ENCODE data around the gene CCDC92B. TPM values are rescaled to one million over a fixed set of nuclear protein-coding genes. Genes with fewer than 3 reads are reported as not detected.
A peak's percentile ranks its signal among the peaks of the same experiment; 100 is the strongest.

The CCDC92B gene
- total RNA-seq, 1 experiment from 2014 or later = 15.2 TPM

- CTCF ChIA-PET = interaction anchor here (0.7 to 2.0 kb wide), 10 partner anchors 8 to 358 kb away, joined by 3 to 10 read pairs (median 4); partner anchors contain the start of gene CCDC92B
- peaks cover 7% of the 10 kb centered on the region for H3K27me3 Mint-ChIP-seq (ENCODE audit: low read depth)
- peak overlapping the region; percentile 76 for H3K4me3 Mint-ChIP-seq
- ATAC-seq (peak; percentile 21), DNase-seq (ENCODE audit: low spot score) (peak; percentile 49)
- POLR2A ChIA-PET = interaction anchor here (0.7 kb wide), 1 partner anchor 14 kb away, joined by 3 read pairs; no protein-coding TSS in a partner anchor
- H3K4me1 Mint-ChIP-seq = peaks cover 39% of the 10 kb centered on the region
- H3K36me3 Mint-ChIP-seq = no peaks in the 10 kb centered on the region
- no peaks in the 10 kb centered on the region for H3K9me3 Mint-ChIP-seq
- no peak overlapping the region; the same call in 1 of the 2 replicates for H3K27ac Mint-ChIP-seq
- TF ChIP-seq TEAD1 (CRISPR knock-in tag; IDR thresholded peaks at IDR 0.05) = peak; percentile 70; the same call in 1 of the 2 replicates
- TF ChIP-seq TEAD4 (CRISPR knock-in tag; IDR thresholded peaks at IDR 0.05) = peak; percentile 59; the same call in 1 of the 2 replicates
- no peak for TF ChIP-seq SP1 (CRISPR knock-in tag; conservative IDR thresholded peaks at IDR 0.05)
- peak; percentile 77 for TF ChIP-seq ESRRA (CRISPR knock-in tag; IDR thresholded peaks at IDR 0.05; ENCODE audit: borderline replicate concordance)
- no peak for TF ChIP-seq ZBTB43 (CRISPR knock-in tag; IDR thresholded peaks at IDR 0.05)
- TF ChIP-seq, protein P1, sequence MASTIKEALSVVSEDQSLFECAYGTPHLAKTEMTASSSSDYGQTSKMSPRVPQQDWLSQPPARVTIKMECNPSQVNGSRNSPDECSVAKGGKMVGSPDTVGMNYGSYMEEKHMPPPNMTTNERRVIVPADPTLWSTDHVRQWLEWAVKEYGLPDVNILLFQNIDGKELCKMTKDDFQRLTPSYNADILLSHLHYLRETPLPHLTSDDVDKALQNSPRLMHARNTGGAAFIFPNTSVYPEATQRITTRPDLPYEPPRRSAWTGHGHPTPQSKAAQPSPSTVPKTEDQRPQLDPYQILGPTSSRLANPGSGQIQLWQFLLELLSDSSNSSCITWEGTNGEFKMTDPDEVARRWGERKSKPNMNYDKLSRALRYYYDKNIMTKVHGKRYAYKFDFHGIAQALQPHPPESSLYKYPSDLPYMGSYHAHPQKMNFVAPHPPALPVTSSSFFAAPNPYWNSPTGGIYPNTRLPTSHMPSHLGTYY (CRISPR knock-in tag; IDR thresholded peaks at IDR 0.05) = no peak
- TF ChIP-seq NFE2L1 (CRISPR knock-in tag; IDR thresholded peaks at IDR 0.05) = no peak
- no peak for TF ChIP-seq GRHL2 (CRISPR knock-in tag; IDR thresholded peaks at IDR 0.05; ENCODE audit: insufficient replicate concordance, severe bottlenecking)
- no peak for TF ChIP-seq ZNF396 (CRISPR knock-in tag; IDR thresholded peaks at IDR 0.05; ENCODE audit: borderline replicate concordance)
- TF ChIP-seq GABPB1 (CRISPR knock-in tag; IDR thresholded peaks at IDR 0.05) = no peak; the same call in 1 of the 2 replicates
- no peak for TF ChIP-seq NFATC4 (CRISPR knock-in tag; IDR thresholded peaks at IDR 0.05)
- TF ChIP-seq ZNF423 (CRISPR knock-in tag; IDR thresholded peaks at IDR 0.05) = no peak
- TF ChIP-seq CTCF (IDR thresholded peaks at IDR 0.05) = no peak
- TF ChIP-seq JAZF1 (CRISPR knock-in tag; IDR thresholded peaks at IDR 0.05) = no peak
- TF ChIP-seq FOXP1 (CRISPR knock-in tag; IDR thresholded peaks at IDR 0.05; ENCODE audit: borderline replicate concordance) = peak; percentile 70
- no peak for TF ChIP-seq ZNF138 (CRISPR knock-in tag; conservative IDR thresholded peaks at IDR 0.05)
- no peak for TF ChIP-seq ZNF263 (CRISPR knock-in tag; IDR thresholded peaks at IDR 0.05; ENCODE audit: low read depth)
- TF ChIP-seq, protein P2, sequence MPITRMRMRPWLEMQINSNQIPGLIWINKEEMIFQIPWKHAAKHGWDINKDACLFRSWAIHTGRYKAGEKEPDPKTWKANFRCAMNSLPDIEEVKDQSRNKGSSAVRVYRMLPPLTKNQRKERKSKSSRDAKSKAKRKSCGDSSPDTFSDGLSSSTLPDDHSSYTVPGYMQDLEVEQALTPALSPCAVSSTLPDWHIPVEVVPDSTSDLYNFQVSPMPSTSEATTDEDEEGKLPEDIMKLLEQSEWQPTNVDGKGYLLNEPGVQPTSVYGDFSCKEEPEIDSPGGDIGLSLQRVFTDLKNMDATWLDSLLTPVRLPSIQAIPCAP (CRISPR knock-in tag; IDR thresholded peaks at IDR 0.05) = peak; percentile 82
- TF ChIP-seq, protein P3, sequence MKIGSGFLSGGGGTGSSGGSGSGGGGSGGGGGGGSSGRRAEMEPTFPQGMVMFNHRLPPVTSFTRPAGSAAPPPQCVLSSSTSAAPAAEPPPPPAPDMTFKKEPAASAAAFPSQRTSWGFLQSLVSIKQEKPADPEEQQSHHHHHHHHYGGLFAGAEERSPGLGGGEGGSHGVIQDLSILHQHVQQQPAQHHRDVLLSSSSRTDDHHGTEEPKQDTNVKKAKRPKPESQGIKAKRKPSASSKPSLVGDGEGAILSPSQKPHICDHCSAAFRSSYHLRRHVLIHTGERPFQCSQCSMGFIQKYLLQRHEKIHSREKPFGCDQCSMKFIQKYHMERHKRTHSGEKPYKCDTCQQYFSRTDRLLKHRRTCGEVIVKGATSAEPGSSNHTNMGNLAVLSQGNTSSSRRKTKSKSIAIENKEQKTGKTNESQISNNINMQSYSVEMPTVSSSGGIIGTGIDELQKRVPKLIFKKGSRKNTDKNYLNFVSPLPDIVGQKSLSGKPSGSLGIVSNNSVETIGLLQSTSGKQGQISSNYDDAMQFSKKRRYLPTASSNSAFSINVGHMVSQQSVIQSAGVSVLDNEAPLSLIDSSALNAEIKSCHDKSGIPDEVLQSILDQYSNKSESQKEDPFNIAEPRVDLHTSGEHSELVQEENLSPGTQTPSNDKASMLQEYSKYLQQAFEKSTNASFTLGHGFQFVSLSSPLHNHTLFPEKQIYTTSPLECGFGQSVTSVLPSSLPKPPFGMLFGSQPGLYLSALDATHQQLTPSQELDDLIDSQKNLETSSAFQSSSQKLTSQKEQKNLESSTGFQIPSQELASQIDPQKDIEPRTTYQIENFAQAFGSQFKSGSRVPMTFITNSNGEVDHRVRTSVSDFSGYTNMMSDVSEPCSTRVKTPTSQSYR (CRISPR knock-in tag; IDR thresholded peaks at IDR 0.05) = peak; percentile 76; the same call in 1 of the 2 replicates
- TF ChIP-seq RORB (CRISPR knock-in tag; IDR thresholded peaks at IDR 0.05) = no peak
- no peak for TF ChIP-seq TCF7 (CRISPR knock-in tag; IDR thresholded peaks at IDR 0.05; ENCODE audit: low read depth)
- no peak for TF ChIP-seq TP53 (CRISPR knock-in tag; IDR thresholded peaks at IDR 0.05)
- no peak for TF ChIP-seq OVOL2 (CRISPR knock-in tag; IDR thresholded peaks at IDR 0.05; ENCODE audit: borderline replicate concordance)
- TF ChIP-seq AR (CRISPR knock-in tag; IDR thresholded peaks at IDR 0.05) = no peak
- no peak for TF ChIP-seq ZMAT4 (CRISPR knock-in tag; IDR thresholded peaks at IDR 0.05)
- TF ChIP-seq RELA (CRISPR knock-in tag; IDR thresholded peaks at IDR 0.05; ENCODE audit: borderline replicate concordance) = peak; percentile 70; the same call in 1 of the 2 replicates
Measured at GRCh38 chr17:2710803-2711607, 38.4 kb downstream of the CCDC92B start.

Data from WTC11 (cell line).